Measurements from ENCODE around the gene TAF3.

Gene TAF3

DNA sequence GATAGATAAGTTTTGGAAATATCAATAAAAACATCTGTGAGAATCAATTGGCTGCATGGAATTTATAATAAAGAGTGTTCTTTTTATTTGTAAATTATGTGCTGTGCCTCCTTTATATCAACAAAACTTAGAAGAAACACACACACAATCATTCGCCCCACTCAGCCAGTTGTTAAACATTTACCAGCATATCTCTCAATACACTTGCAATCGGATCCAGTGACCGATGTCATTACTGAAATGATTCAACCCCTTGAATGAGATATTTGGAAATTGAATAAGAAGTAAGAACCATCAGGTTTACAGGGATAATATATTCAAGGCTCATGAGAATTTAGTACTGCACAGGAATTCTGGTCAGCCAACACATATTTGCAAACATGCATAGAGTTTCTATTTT lies 35.6 kb downstream of the TAF3 start:
- Histone ChIP-seq H2AFZ (ENCODE audit: low read length) (no peak overlapping the region), H3K27me3 (replicated peaks; ENCODE audit: insufficient read depth, low read length) (no peaks in the 10 kb centered on the region), H3K4me3 (ENCODE audit: low read length) (no peak overlapping the region), H3F3A (ENCODE audit: insufficient read depth, low read length) (no peaks in the 10 kb centered on the region), H3K4me1 (ENCODE audit: low read length) (no peaks in the 10 kb centered on the region), H4K20me1 (ENCODE audit: insufficient read depth, low read length) (no peaks in the 10 kb centered on the region), H3K9me2 (replicated peaks; ENCODE audit: insufficient read depth, low read length) (no peaks in the 10 kb centered on the region), H3K27ac (ENCODE audit: low read length) (no peak overlapping the region), H3K79me2 (ENCODE audit: low read length) (peaks cover 28% of the 10 kb centered on the region; the same call in 1 of the 2 replicates), H3K9me3 (replicated peaks; ENCODE audit: insufficient read depth, low read length) (no peaks in the 10 kb centered on the region), H3K9ac (ENCODE audit: low read length) (no peak overlapping the region), H3K4me2 (ENCODE audit: low read depth, low read length) (no peak overlapping the region), H3K36me3 (replicated peaks; ENCODE audit: insufficient read depth, low read length) (no peaks in the 10 kb centered on the region)
- no peak for DNase-seq
- TF ChIP-seq EZH2phosphoT487 (IDR thresholded peaks at IDR 0.05; ENCODE audit: low read length): no peak
- TF ChIP-seq EZH2 (optimal IDR thresholded peaks at IDR 0.05; ENCODE audit: low read depth, low read length): no peak
- TF ChIP-seq, protein P1, sequence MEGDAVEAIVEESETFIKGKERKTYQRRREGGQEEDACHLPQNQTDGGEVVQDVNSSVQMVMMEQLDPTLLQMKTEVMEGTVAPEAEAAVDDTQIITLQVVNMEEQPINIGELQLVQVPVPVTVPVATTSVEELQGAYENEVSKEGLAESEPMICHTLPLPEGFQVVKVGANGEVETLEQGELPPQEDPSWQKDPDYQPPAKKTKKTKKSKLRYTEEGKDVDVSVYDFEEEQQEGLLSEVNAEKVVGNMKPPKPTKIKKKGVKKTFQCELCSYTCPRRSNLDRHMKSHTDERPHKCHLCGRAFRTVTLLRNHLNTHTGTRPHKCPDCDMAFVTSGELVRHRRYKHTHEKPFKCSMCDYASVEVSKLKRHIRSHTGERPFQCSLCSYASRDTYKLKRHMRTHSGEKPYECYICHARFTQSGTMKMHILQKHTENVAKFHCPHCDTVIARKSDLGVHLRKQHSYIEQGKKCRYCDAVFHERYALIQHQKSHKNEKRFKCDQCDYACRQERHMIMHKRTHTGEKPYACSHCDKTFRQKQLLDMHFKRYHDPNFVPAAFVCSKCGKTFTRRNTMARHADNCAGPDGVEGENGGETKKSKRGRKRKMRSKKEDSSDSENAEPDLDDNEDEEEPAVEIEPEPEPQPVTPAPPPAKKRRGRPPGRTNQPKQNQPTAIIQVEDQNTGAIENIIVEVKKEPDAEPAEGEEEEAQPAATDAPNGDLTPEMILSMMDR (IDR thresholded peaks at IDR 0.05; ENCODE audit: low read length): no peak

DNA sequence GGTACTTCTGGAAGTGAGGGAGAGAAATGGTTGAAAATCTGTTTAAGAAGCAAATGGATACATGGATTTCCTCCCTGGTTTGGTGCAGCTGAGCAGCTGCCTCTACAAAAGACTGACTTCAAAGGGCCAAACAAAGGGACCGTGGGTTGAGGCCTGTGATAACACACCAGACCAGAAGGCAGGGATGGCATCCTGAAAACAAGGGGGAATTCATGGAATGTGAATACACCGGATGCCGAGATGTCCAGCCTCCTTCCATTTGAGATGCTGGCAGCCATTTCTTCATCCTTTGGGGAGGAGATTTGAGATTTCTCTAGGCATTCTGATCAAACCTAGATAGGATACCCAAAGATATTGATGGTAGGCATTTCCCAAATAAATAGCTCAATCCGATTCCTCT lies 36.9 kb downstream of the TAF3 start:
- Histone ChIP-seq H3K9ac (ENCODE audit: low read length) (no peak overlapping the region), H3K27ac (ENCODE audit: low read length) (no peak overlapping the region), H3K27me3 (replicated peaks; ENCODE audit: insufficient read depth, low read length) (no peaks in the 10 kb centered on the region), H3K4me3 (ENCODE audit: low read length) (no peak overlapping the region), H3K79me2 (ENCODE audit: low read length) (peaks cover 24% of the 10 kb centered on the region), H3F3A (ENCODE audit: insufficient read depth, low read length) (no peaks in the 10 kb centered on the region), H2AFZ (ENCODE audit: low read length) (no peak overlapping the region), H4K20me1 (ENCODE audit: insufficient read depth, low read length) (no peaks in the 10 kb centered on the region), H3K4me1 (ENCODE audit: low read length) (no peaks in the 10 kb centered on the region), H3K4me2 (ENCODE audit: low read depth, low read length) (no peak overlapping the region), H3K36me3 (replicated peaks; ENCODE audit: insufficient read depth, low read length) (no peaks in the 10 kb centered on the region), H3K9me3 (replicated peaks; ENCODE audit: insufficient read depth, low read length) (no peaks in the 10 kb centered on the region), H3K9me2 (replicated peaks; ENCODE audit: insufficient read depth, low read length) (no peaks in the 10 kb centered on the region)
- DNase-seq: no peak
- TF ChIP-seq EZH2 (optimal IDR thresholded peaks at IDR 0.05; ENCODE audit: low read depth, low read length) (no peak), EZH2phosphoT487 (IDR thresholded peaks at IDR 0.05; ENCODE audit: low read length) (no peak)
- TF ChIP-seq, protein P1 (IDR thresholded peaks at IDR 0.05; ENCODE audit: low read length): no peak

DNA sequence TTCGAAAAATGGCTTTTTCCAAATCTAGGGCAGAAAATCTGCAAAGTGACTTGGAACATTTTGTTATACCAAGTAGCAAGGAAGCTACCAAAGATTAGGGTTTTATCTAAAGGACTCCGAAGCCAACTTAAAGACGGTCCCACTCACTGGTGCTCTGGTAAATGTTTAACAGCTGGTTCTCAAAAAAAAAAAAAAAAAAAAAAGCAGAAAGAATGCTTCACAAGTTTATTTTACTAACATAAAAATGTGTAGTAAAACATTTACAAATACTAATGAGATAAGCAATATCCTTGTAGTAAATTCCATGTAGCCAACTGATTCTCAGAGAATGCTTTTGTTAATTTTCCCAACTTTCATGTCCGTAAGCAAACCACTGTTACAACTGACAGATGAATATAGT lies 38.4 kb downstream of the TAF3 start:
- H3K27me3 ChIP-seq (replicated peaks; ENCODE audit: insufficient read depth, low read length): no peaks in the 10 kb centered on the region
- no peaks in the 10 kb centered on the region for H3K4me1 ChIP-seq (ENCODE audit: low read length)
- no peak for DNase-seq
- H3K79me2 ChIP-seq (ENCODE audit: low read length): peaks cover 16% of the 10 kb centered on the region; the same call in 1 of the 2 replicates
- H4K20me1 ChIP-seq (ENCODE audit: insufficient read depth, low read length): no peaks in the 10 kb centered on the region
- H3F3A ChIP-seq (ENCODE audit: insufficient read depth, low read length): no peaks in the 10 kb centered on the region
- H3K9ac ChIP-seq (ENCODE audit: low read length): no peak overlapping the region
- H3K4me3 ChIP-seq (ENCODE audit: low read length): no peak overlapping the region
- no peaks in the 10 kb centered on the region for H3K9me2 ChIP-seq (replicated peaks; ENCODE audit: insufficient read depth, low read length)
- H3K9me3 ChIP-seq (replicated peaks; ENCODE audit: insufficient read depth, low read length): no peaks in the 10 kb centered on the region
- H3K36me3 ChIP-seq (replicated peaks; ENCODE audit: insufficient read depth, low read length): no peaks in the 10 kb centered on the region
- H3K4me2 ChIP-seq (ENCODE audit: low read depth, low read length): no peak overlapping the region
- H3K27ac ChIP-seq (ENCODE audit: low read length): no peak overlapping the region
- H2AFZ ChIP-seq (ENCODE audit: low read length): no peak overlapping the region
- TF ChIP-seq EZH2phosphoT487 (IDR thresholded peaks at IDR 0.05; ENCODE audit: low read length): no peak
- no peak for TF ChIP-seq EZH2 (optimal IDR thresholded peaks at IDR 0.05; ENCODE audit: low read depth, low read length)
- TF ChIP-seq, protein P1 (IDR thresholded peaks at IDR 0.05; ENCODE audit: low read length): no peak
